IPS-18c (cell line): ENCODE results near the gene CGNL1.

ENCODE experiments used
- H3K4me3 ChIP-seq: 2 replicates; pipeline ENCODE4 v1.7.0; 2013; ENCODE audit warnings: low read depth, mild to moderate bottlenecking, low read length, moderate library complexity; ENCODE audit not compliant: insufficient read depth
- H3K9me3 ChIP-seq: one replicate; pipeline ENCODE4 v1.6.1; 2013; ENCODE audit warnings: mild to moderate bottlenecking, low read length, moderate library complexity; ENCODE audit not compliant: control insufficient read depth, insufficient read depth

Gene CGNL1

DNA sequence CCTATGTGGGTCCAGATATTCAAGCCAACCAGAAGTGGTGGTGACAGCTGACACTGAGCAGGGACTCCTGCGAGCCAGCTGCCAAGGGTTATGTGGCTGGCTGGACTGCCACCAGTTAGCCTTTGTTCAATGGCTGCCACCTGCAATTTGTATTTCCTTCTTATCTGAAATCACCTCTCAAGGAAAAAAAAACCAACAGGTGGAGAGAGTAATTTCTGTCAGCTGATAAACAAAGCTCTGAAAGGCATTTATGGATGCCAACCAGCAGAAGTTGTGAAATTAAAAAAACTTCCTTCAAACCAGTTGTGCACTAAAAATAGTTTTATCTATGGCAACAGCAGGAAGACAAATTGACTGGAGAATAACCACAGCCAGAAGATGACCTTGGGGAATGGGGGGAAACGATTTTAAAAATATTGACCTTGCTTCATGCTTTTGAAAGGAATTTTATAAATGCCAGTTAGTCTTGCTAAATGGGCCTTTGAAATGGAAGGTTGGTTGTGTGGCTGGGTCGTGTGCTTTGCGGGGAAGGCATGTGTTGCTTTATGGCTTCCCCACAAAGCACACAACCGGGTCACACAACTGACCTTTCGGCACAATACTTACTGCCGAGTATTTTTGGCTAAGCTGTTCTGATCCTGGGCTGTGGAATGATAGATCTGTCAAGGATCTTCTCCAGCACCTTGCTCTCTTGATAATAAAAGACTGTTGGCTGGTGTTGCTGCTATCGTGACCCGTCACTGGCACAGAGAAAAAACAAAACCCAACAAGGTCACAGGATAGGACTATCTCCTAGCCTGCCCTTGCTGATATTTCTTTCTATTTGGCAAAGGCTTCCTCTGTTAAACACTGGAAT, 218.9 kb downstream of the CGNL1 start:
- Histone ChIP-seq H3K9me3 (no peaks in the 10 kb centered on the region), H3K4me3 (no peak overlapping the region)

DNA sequence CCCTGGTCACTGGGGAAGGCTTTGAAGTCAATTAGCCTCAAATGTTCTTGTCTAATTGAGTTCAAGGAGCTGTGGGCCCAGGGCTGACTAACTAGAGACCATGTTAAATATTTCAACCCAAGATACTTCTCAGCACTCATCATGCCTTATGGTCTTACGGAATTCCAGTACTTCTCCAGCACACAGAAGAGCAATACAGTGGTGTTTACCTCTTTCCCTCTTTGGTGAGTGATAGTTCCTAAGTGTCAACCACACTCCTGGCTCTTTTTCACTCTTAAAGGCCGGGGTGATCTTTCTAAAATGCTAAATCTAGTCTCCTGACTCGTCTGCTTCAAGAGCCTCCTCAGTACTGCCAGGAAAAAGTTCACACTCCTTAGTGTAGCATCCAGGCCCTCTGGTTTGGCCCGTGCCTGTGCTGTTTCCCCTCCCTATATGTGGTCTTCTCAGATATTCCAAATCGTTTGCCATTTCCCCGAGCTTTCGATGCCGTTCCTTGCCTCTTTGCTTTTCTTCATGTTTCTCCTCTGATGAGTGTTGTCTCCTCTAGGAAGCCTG, 220.1 kb downstream of the CGNL1 start:
- H3K4me3 ChIP-seq, result no peak overlapping the region
- H3K9me3 ChIP-seq, result no peaks in the 10 kb centered on the region

- Histone ChIP-seq H3K4me3 (no peak overlapping the region), H3K9me3 (no peaks in the 10 kb centered on the region)
Observed at GRCh38 chr15:57596978-57597377, 220.7 kb downstream of the CGNL1 start.

GRCh38 chr15:57597431-57597830, 221.1 kb downstream of the CGNL1 start:
- H3K4me3 ChIP-seq, result no peak overlapping the region
- H3K9me3 ChIP-seq, result no peaks in the 10 kb centered on the region

DNA sequence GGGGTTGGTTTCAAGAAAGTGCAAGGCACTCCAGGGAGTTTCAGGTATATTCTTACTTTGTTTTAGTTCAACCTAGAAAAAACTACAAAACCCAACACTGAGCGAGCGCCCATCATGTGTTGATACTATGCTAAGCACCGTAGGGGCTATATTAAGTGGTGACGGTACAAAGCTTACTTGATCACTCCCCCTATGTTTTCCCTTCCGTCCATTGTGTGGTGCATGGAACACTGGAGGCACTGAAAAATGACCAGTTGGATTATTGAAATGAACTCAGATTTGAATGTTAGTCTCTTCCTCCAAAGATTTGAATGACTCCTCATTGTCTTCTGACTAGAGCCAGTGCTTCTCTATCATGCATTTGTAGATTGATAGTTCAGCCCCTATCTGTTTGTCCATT, 222.0 kb downstream of the CGNL1 start:
- H3K4me3 ChIP-seq, result no peak overlapping the region
- H3K9me3 ChIP-seq, result no peaks in the 10 kb centered on the region

DNA sequence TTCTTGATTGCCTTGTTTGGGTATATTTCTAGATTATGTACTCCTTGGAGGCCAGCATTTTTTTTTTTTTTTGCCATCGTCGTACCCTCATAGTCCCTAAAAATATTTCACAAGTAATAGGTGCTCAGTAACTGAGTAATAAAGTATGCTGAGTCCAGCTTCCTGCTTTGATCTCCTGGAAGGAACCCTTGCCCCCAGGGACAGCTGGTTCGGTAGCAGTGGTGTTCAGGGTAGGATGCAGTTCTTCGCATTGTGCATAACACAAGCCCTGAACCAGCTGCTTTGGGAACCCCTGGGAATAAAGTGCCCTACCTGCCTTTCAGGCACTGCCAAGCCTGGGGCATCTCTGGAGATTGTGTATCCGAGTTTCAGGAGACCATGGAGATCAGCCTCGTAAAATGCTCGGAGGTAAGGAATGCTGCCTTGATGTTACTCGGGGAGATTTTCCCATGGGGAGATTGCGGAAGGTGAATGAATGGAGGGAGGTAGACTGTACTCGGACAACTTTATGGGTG, 223.0 kb downstream of the CGNL1 start:
- no peaks in the 10 kb centered on the region for H3K9me3 ChIP-seq
- no peak overlapping the region for H3K4me3 ChIP-seq

GRCh38 chr15:57600197-57600596, 223.9 kb downstream of the CGNL1 start:
- Histone ChIP-seq H3K9me3 (no peaks in the 10 kb centered on the region), H3K4me3 (no peak overlapping the region)
